Mesenchymal stem cell (in vitro differentiated cells and primary cell): ENCODE data around the gene ATP9B.

Source experiments
- DNase-seq: peaks from one replicate; pipeline ENCODE4 v3.0.0-alpha.2; 2013
- H2AFZ ChIP-seq: one replicate; pipeline ENCODE4 v1.6.1; 2013; ENCODE audit warnings: low read depth, mild to moderate bottlenecking, control low read depth, inconsistent platforms, low read length, moderate library complexity
- H2AK5ac ChIP-seq: 2 replicates; pipeline ENCODE4 v1.6.1; 2013; ENCODE audit warnings: low read length, moderate library complexity, mild to moderate bottlenecking, inconsistent platforms; ENCODE audit not compliant: severe bottlenecking
- H2BK120ac ChIP-seq: one replicate; pipeline ENCODE4 v1.6.1; 2013; ENCODE audit warnings: low read depth, mild to moderate bottlenecking, inconsistent platforms, low read length, moderate library complexity
- H2BK12ac ChIP-seq, 2 experiments: one replicate each; pipeline ENCODE4 v1.6.1; 2013; ENCODE audit warnings: inconsistent platforms in 2 of 2, low read length in 2 of 2, mild to moderate bottlenecking in 2 of 2, moderate library complexity in 2 of 2, control low read depth in 1 of 2
- H2BK15ac ChIP-seq: one replicate; pipeline ENCODE4 v1.6.1; 2013; ENCODE audit warnings: mild to moderate bottlenecking, low read depth, inconsistent platforms; ENCODE audit not compliant: poor library complexity, severe bottlenecking
- H2BK5ac ChIP-seq: 2 replicates; pipeline ENCODE4 v1.6.1; 2013; ENCODE audit warnings: low read depth, mild to moderate bottlenecking, low read length, control low read depth, inconsistent platforms; ENCODE audit not compliant: poor library complexity, severe bottlenecking
- H3K14ac ChIP-seq, 2 experiments: one replicate each; pipeline ENCODE4 v1.6.1; 2013; ENCODE audit warnings: inconsistent platforms in 2 of 2, low read length in 2 of 2, control low read depth in 1 of 2, mild to moderate bottlenecking in 1 of 2, moderate library complexity in 1 of 2
- H3K18ac ChIP-seq, 2 experiments: one replicate each; pipeline ENCODE4 v1.6.1; 2013; ENCODE audit warnings: inconsistent platforms in 2 of 2, low read length in 2 of 2, control low read depth in 1 of 2, low read depth in 1 of 2, mild to moderate bottlenecking in 1 of 2
- H3K23ac ChIP-seq, 2 experiments: one replicate each; pipeline ENCODE4 v1.6.1; 2013; ENCODE audit warnings: inconsistent platforms in 2 of 2, low read length in 2 of 2, mild to moderate bottlenecking in 2 of 2, moderate library complexity in 2 of 2, control low read depth in 1 of 2
- H3K27ac ChIP-seq: 2 replicates; pipeline ENCODE4 v1.5.1; 2013; ENCODE audit warnings: mild to moderate bottlenecking, moderate library complexity, low read length, control low read depth, inconsistent platforms; ENCODE audit not compliant: poor library complexity, severe bottlenecking
- H3K27me3 ChIP-seq, 2 experiments: 2 replicates each; pipeline versions ENCODE4 v1.6.1 to v1.7.0; 2013; ENCODE audit warnings: low read length in 2 of 2, mild to moderate bottlenecking in 2 of 2, moderate library complexity in 2 of 2, control low read depth in 1 of 2, inconsistent platforms in 1 of 2; ENCODE audit not compliant: control insufficient read depth in 1 of 2, insufficient read depth in 1 of 2
- H3K36me3 ChIP-seq, 2 experiments: 2 replicates each; pipeline versions ENCODE4 v1.6.1 to v1.7.0; 2013; ENCODE audit warnings: low read length in 2 of 2, control low read depth in 1 of 2, inconsistent platforms in 1 of 2, low read depth in 1 of 2, mild to moderate bottlenecking in 1 of 2; ENCODE audit not compliant: insufficient read depth in 2 of 2, control insufficient read depth in 1 of 2
- H3K4ac ChIP-seq, 2 experiments: one replicate each; pipeline ENCODE4 v1.6.1; 2013; ENCODE audit warnings: inconsistent platforms in 2 of 2, low read length in 2 of 2, mild to moderate bottlenecking in 2 of 2, moderate library complexity in 2 of 2, control low read depth in 1 of 2, low read depth in 1 of 2
- H3K4me1 ChIP-seq: 2 replicates; pipeline ENCODE4 v1.6.1; 2013; ENCODE audit warnings: low read depth, low read length, control low read depth; ENCODE audit not compliant: control insufficient read depth, insufficient read depth
- H3K4me2 ChIP-seq: 2 replicates; pipeline ENCODE4 v1.6.1; 2013; ENCODE audit warnings: low read length, mild to moderate bottlenecking, inconsistent platforms; ENCODE audit not compliant: poor library complexity, severe bottlenecking
- H3K4me3 ChIP-seq, 2 experiments: 2 replicates each; pipeline versions ENCODE4 v1.5.1 to v1.7.0; 2013; ENCODE audit warnings: low read length in 2 of 2, mild to moderate bottlenecking in 2 of 2, control low read depth in 1 of 2, low read depth in 1 of 2; ENCODE audit not compliant: insufficient read depth in 1 of 2
- H3K79me1 ChIP-seq: replicated peaks from 2 replicates; pipeline ENCODE4 v1.6.1; 2013; ENCODE audit warnings: mild to moderate bottlenecking, control low read depth, low read length, inconsistent platforms; ENCODE audit not compliant: poor library complexity, severe bottlenecking
- H3K9ac ChIP-seq: 2 replicates; pipeline ENCODE4 v1.7.0; 2013; ENCODE audit warnings: mild to moderate bottlenecking, low read length, moderate library complexity
- H3K9me3 ChIP-seq: 2 replicates; pipeline ENCODE4 v1.7.0; 2013; ENCODE audit warnings: mild to moderate bottlenecking, low read length; ENCODE audit not compliant: control insufficient read depth
- H4K8ac ChIP-seq: one replicate; pipeline ENCODE4 v1.6.1; 2013; ENCODE audit warnings: inconsistent platforms, mild to moderate bottlenecking, low read length, moderate library complexity
- H4K91ac ChIP-seq: one replicate; pipeline ENCODE4 v1.6.1; 2013; ENCODE audit warnings: mild to moderate bottlenecking, low read length, inconsistent platforms
- WGBS: methylation state at CpG from one replicate; pipeline ENCODE4 v1.1.7; 2013; ENCODE audit warnings: mixed read lengths; 5-methylcytosine and 5-hydroxymethylcytosine counted together

The ATP9B gene

DNA sequence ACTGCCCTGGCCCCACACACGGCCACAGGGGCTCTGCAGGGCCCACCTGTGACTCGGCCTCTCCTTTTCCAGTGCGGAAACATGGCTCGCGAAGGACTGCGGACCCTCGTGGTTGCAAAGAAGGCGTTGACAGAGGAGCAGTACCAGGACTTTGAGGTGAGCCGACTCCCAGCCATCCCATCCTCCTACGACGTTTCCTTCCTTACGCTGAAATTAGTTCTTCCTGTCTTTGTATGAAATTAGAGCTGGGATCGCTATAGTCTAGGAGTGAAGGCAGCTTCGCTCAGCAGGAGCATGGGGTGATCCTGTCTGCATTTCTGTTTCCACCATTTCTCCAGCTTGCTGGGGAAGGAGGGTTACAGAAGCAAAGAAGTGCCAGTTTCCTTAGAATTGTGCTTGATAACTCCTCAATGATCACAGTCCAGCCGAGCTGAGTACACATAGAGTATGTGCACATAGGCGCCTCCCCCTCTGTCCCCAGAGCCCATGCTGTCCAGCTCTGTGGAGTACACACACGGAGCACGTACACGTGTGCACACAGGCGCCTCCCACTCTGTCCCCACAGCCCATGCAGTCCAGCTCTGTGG, 267.5 kb downstream of the ATP9B start:
- Histone ChIP-seq H3K4me3 (no peak overlapping the region), H3K79me1 (peaks cover under 1% of the 10 kb centered on the region), H3K4ac (no peak overlapping the region), H2BK5ac (no peak overlapping the region), H2AK5ac (no peak overlapping the region), H3K27ac (no peak overlapping the region), H3K9me3 (peaks cover 7% of the 10 kb centered on the region), H2BK15ac (no peak overlapping the region), H3K14ac (no peak overlapping the region), H2AFZ (no peak overlapping the region), H3K9ac (no peak overlapping the region), H2BK120ac (no peak overlapping the region), H2BK12ac (no peak overlapping the region), H4K8ac (no peak overlapping the region), H3K4me2 (no peak overlapping the region), H3K27me3 (no peaks in the 10 kb centered on the region), H3K23ac (no peak overlapping the region), H3K36me3 (peaks cover 43 to 51% of the 10 kb centered on the region in 2 experiments), H4K91ac (no peak overlapping the region), H3K4me1 (no peaks in the 10 kb centered on the region), H3K18ac (no peak overlapping the region)
- DNase-seq: no peak
- WGBS: 92% methylated on average over 20 of the region's 20 CpGs

GRCh38 chr18:79337184-79337583, 268.0 kb downstream of the ATP9B start:
- Histone ChIP-seq H3K4me2 (no peak overlapping the region), H3K9me3 (peaks cover 7% of the 10 kb centered on the region), H3K23ac (no peak overlapping the region), H2BK15ac (no peak overlapping the region), H3K4me1 (no peaks in the 10 kb centered on the region), H2AK5ac (no peak overlapping the region), H3K18ac (no peak overlapping the region), H3K4me3 (no peak overlapping the region), H3K14ac (no peak overlapping the region), H2AFZ (no peak overlapping the region), H3K27me3 (no peaks in the 10 kb centered on the region), H3K79me1 (peaks cover 2% of the 10 kb centered on the region), H3K36me3 (peaks cover 43 to 48% of the 10 kb centered on the region in 2 experiments), H3K27ac (no peak overlapping the region), H2BK5ac (no peak overlapping the region), H3K9ac (no peak overlapping the region), H4K91ac (no peak overlapping the region), H3K4ac (no peak overlapping the region), H2BK12ac (no peak overlapping the region), H4K8ac (no peak overlapping the region), H2BK120ac (no peak overlapping the region)
- 97% methylated on average over 16 of the region's 19 CpGs for WGBS
- no peak for DNase-seq

- Histone ChIP-seq H3K4me1 (no peaks in the 10 kb centered on the region), H4K8ac (no peak overlapping the region), H3K23ac (no peak overlapping the region), H3K9me3 (peaks cover 7% of the 10 kb centered on the region), H3K79me1 (peaks cover 2% of the 10 kb centered on the region), H3K36me3 (peaks cover 43 to 46% of the 10 kb centered on the region in 2 experiments), H3K18ac (no peak overlapping the region), H3K9ac (no peak overlapping the region), H2BK15ac (no peak overlapping the region), H3K4ac (no peak overlapping the region), H2BK12ac (no peak overlapping the region), H3K4me2 (no peak overlapping the region), H2BK5ac (no peak overlapping the region), H3K27ac (no peak overlapping the region), H3K27me3 (no peaks in the 10 kb centered on the region), H3K4me3 (no peak overlapping the region), H3K14ac (no peak overlapping the region), H4K91ac (no peak overlapping the region), H2AFZ (no peak overlapping the region), H2AK5ac (no peak overlapping the region), H2BK120ac (no peak overlapping the region)
- no peak for DNase-seq
- WGBS: 98% methylated on average over 12 of the region's 12 CpGs
Observed at GRCh38 chr18:79337620-79338019, 268.4 kb downstream of the ATP9B start.

DNA sequence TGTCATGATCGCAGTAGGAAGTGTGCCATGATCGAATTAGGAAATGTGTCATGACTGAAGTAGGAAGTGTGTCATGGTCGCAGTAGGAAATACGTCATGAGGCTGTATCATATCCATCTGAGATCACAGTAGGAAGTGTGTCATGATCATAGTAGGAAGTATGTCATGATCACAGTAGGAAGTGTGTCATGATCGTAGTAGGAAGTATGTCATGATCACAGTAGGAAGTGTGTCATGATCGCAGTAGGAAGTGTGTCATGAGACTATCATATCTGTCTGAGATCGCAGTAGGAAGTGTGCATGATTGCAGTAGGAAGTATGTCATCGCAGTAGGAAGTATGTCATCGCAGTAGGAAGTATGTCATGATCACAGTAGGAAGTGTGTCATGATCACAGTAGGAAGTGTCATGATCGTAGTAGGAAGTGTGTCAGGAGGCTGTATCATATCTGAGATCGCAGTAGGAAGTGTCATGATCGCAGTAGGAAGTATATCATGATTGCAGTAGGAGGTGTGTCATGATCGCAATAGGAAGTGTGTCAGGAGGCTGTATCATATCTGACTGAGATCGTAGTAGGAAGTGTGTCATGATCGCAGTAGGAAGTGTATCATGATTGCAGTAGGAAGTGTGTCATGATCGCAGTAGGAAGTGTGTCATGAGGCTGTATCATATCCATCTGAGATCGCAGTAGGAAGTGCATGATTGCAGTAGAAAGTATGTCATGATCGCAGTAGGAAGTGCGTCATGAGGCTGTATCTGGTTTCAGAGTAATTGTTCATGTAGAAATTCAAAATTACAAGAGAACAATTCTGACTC, 270.1 kb downstream of the ATP9B start:
- H2AFZ ChIP-seq: no peak overlapping the region
- no peak for DNase-seq
- 96% methylated on average over 19 of the region's 19 CpGs for WGBS
- H3K14ac ChIP-seq: no peak overlapping the region
- H2BK12ac ChIP-seq: no peak overlapping the region
- no peak overlapping the region for H3K4me3 ChIP-seq
- no peak overlapping the region for H3K23ac ChIP-seq
- H4K8ac ChIP-seq: no peak overlapping the region
- peaks cover 7% of the 10 kb centered on the region for H3K9me3 ChIP-seq
- H3K79me1 ChIP-seq: peaks cover 2% of the 10 kb centered on the region
- H2BK120ac ChIP-seq: no peak overlapping the region
- no peaks in the 10 kb centered on the region for H3K27me3 ChIP-seq
- H3K27ac ChIP-seq: no peak overlapping the region
- no peak overlapping the region for H3K4me2 ChIP-seq
- H3K4ac ChIP-seq: no peak overlapping the region
- peaks cover 38 to 53% of the 10 kb centered on the region in 2 experiments for H3K36me3 ChIP-seq
- no peak overlapping the region for H2BK15ac ChIP-seq
- H3K4me1 ChIP-seq: peaks cover 5% of the 10 kb centered on the region
- H3K18ac ChIP-seq: no peak overlapping the region
- H4K91ac ChIP-seq: no peak overlapping the region
- no peak overlapping the region for H3K9ac ChIP-seq
- no peak overlapping the region for H2AK5ac ChIP-seq
- H2BK5ac ChIP-seq: no peak overlapping the region
